Measurements from ENCODE around the gene DOHH.
A peak's percentile ranks its signal among the peaks of the same experiment; 100 is the strongest.

DOHH gene

DNA sequence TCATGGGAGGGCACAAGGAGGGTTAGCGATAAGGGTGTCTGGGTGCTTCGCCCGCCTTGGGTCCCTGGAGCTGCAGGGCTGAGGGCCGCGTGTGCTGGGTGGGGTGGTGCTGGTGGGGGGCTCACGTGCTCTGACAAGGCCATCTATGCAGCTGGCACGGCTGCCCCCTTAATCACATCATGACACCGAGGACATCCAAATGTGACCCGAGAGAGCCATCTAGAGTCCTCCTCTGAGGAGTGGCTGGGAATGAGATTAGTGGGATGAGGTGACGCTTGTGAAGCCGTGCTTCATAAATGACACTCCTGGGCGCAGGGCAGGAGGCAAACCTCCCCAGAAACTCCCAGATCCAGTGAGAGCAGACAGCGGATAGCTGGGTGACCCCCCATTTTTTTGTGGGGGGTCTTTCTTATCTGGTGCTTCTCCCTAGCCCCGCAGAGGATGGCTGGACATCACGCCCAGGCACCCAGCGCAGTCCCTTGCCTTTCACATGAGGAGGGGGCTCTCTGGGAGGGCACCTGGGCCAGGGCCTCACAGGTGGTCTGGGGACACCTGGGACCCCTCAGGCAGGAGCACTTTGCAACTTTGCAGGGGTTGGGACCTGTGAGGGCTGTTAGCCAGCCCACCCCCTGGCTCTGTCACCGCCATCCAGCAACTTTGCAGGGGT lies 12.2 kb upstream of the DOHH start:
- Histone ChIP-seq H2BK5ac (ENCODE audit: low read depth, low read length, poor library complexity) (no peak overlapping the region), H3K4me2 (ENCODE audit: low read length) (no peak overlapping the region), H3K9ac (ENCODE audit: low read length) (no peak overlapping the region), H4K8ac (ENCODE audit: low read depth, low read length) (no peak overlapping the region), H3K23ac (ENCODE audit: low read length) (no peak overlapping the region), H3K18ac (ENCODE audit: low read length) (no peak overlapping the region), H3K4ac (ENCODE audit: low read depth, low read length) (peak overlapping the region; percentile 80), H3K36me3 (ENCODE audit: control insufficient read depth in 1 of 2, insufficient read depth in 2 of 2, low read length in 2 of 2) (peaks cover 62 to 66% of the 10 kb centered on the region in 2 experiments), H2BK120ac (ENCODE audit: insufficient read depth, low read length, poor library complexity) (no peak overlapping the region), H3K14ac (ENCODE audit: low read length) (no peak overlapping the region), H3K4me1 (ENCODE audit: control insufficient read depth in 1 of 2, insufficient read depth in 2 of 2, low read length in 2 of 2) (peaks cover 18 to 30% of the 10 kb centered on the region in 2 experiments), H4K91ac (ENCODE audit: low read depth, low read length) (no peak overlapping the region), H4K12ac (ENCODE audit: low read depth, low read length) (no peak overlapping the region), H2BK12ac (ENCODE audit: low read length) (no peak overlapping the region), H3K9me3 (ENCODE audit: insufficient read depth, low read depth, low read length) (peaks cover 3% of the 10 kb centered on the region), H3K27me3 (ENCODE audit: insufficient read depth, low read length) (no peaks in the 10 kb centered on the region), H3K27ac (ENCODE audit: low read depth, low read length) (no peak overlapping the region), H2AFZ (ENCODE audit: insufficient read depth, low read length, poor library complexity) (no peak overlapping the region), H3K79me2 (ENCODE audit: control insufficient read depth, insufficient read depth, low read length, poor library complexity) (peaks cover 47% of the 10 kb centered on the region), H3K4me3 (ENCODE audit: low read depth, low read length) (no peak overlapping the region), H2AK5ac (ENCODE audit: low read length) (no peak overlapping the region), H3K79me1 (ENCODE audit: low read length) (peaks cover 10% of the 10 kb centered on the region)
- WGBS (ENCODE audit: extremely low coverage, insufficient coverage, insufficient read length): no CpG with 5 or more reads among the region's 17 CpGs
- DNase-seq: no peak

DNA sequence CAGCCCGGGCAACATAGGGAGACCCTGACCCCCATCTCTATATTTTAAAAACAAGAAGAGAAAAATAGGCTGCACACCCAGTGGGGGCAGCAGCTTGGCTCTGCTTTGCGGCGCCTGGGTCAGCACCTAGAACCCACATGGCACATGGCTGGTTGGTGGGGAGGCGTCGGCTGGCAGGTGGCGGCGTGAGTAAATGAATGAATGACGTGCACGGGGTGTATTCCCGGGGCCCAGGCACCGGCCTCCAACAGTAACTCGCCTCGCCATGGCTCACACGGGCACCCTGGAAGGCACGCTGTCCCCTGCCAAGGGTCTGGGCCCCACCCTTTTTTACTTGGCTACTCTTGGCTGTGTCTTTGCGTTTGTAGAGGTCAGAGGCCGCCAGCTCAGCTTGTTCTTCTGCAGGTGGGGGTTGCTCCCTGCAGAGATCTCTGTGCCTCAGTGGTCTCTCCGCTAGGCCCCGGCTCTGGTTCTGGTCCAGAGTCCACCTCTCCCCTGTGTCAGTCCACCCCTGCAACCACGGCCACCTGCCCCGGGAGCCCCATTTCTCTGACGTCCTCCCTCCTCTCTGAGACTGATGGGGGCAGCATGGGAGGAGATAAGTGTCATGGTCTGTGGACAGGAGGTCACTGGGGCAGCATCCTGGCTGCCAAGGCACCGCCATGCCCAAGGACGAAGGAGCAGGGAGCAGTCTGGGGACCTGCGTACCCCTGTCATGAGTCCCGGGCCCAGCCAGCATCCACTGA lies 11.2 kb upstream of the DOHH start:
- no peaks in the 10 kb centered on the region for H3K27me3 ChIP-seq (ENCODE audit: insufficient read depth, low read length)
- DNase-seq: no peak

DNA sequence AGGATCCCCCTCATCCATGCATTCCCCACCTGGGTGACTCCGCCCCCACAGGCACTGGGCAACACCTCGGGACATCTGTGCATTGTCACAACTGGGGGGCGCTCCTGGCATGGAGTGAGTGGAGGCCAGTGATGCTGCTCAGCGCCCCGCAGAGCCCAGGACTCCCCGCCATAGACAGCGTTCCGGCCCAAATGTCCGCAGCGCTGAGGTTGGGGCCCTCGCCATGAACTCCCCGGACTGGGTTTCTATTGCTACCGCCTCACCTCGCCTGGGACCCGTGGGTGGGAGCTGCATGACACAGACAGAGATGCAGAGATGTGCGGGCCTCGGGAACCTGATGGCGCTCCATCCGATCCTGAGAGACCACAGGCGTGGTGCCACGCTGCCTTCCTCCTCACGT lies 10.3 kb upstream of the DOHH start:
- H3K4me1 ChIP-seq (ENCODE audit: control insufficient read depth in 1 of 2, insufficient read depth in 2 of 2, low read length in 2 of 2): peaks cover 23 to 32% of the 10 kb centered on the region in 2 experiments
- no peak overlapping the region for H3K23ac ChIP-seq (ENCODE audit: low read length)
- H3K14ac ChIP-seq (ENCODE audit: low read length): no peak overlapping the region
- peaks cover 53 to 57% of the 10 kb centered on the region in 2 experiments for H3K36me3 ChIP-seq (ENCODE audit: control insufficient read depth in 1 of 2, insufficient read depth in 2 of 2, low read length in 2 of 2)
- peak overlapping the region; percentile 90 for H3K4ac ChIP-seq (ENCODE audit: low read depth, low read length)
- no peak overlapping the region for H3K9ac ChIP-seq (ENCODE audit: low read length)
- no peak for DNase-seq
- no peak overlapping the region for H4K8ac ChIP-seq (ENCODE audit: low read depth, low read length)
- no CpG with 5 or more reads among the region's 22 CpGs for WGBS (ENCODE audit: extremely low coverage, insufficient coverage, insufficient read length)
- no peak overlapping the region for H3K27ac ChIP-seq (ENCODE audit: low read depth, low read length)
- no peak overlapping the region for H3K18ac ChIP-seq (ENCODE audit: low read length)
- H3K4me2 ChIP-seq (ENCODE audit: low read length): no peak overlapping the region
- H2BK12ac ChIP-seq (ENCODE audit: low read length): no peak overlapping the region
- H2AK5ac ChIP-seq (ENCODE audit: low read length): no peak overlapping the region
- H2BK120ac ChIP-seq (ENCODE audit: insufficient read depth, low read length, poor library complexity): no peak overlapping the region
- peaks cover 24% of the 10 kb centered on the region for H3K79me1 ChIP-seq (ENCODE audit: low read length)
- H4K12ac ChIP-seq (ENCODE audit: low read depth, low read length): no peak overlapping the region
- H2BK5ac ChIP-seq (ENCODE audit: low read depth, low read length, poor library complexity): no peak overlapping the region
- H3K27me3 ChIP-seq (ENCODE audit: insufficient read depth, low read length): no peaks in the 10 kb centered on the region
- peaks cover 54% of the 10 kb centered on the region for H3K79me2 ChIP-seq (ENCODE audit: control insufficient read depth, insufficient read depth, low read length, poor library complexity)
- H3K9me3 ChIP-seq (ENCODE audit: insufficient read depth, low read depth, low read length): no peaks in the 10 kb centered on the region
- H3K4me3 ChIP-seq (ENCODE audit: low read depth, low read length): no peak overlapping the region
- no peak overlapping the region for H2AFZ ChIP-seq (ENCODE audit: insufficient read depth, low read length, poor library complexity)
- no peak overlapping the region for H4K91ac ChIP-seq (ENCODE audit: low read depth, low read length)

More for the DNA sequence above, 11.2 kb upstream of the DOHH start:
- Histone ChIP-seq H2BK5ac (ENCODE audit: low read depth, low read length, poor library complexity) (no peak overlapping the region), H2BK120ac (ENCODE audit: insufficient read depth, low read length, poor library complexity) (no peak overlapping the region), H4K12ac (ENCODE audit: low read depth, low read length) (no peak overlapping the region), H3K4me3 (ENCODE audit: low read depth, low read length) (no peak overlapping the region), H4K8ac (ENCODE audit: low read depth, low read length) (no peak overlapping the region), H3K27ac (ENCODE audit: low read depth, low read length) (no peak overlapping the region), H3K4ac (ENCODE audit: low read depth, low read length) (peak overlapping the region; percentile 80), H3K18ac (ENCODE audit: low read length) (peak overlapping the region; percentile 38), H3K14ac (ENCODE audit: low read length) (no peak overlapping the region), H2BK12ac (ENCODE audit: low read length) (no peak overlapping the region), H2AFZ (ENCODE audit: insufficient read depth, low read length, poor library complexity) (no peak overlapping the region), H3K4me2 (ENCODE audit: low read length) (no peak overlapping the region), H3K23ac (ENCODE audit: low read length) (no peak overlapping the region), H2AK5ac (ENCODE audit: low read length) (no peak overlapping the region), H3K36me3 (ENCODE audit: control insufficient read depth in 1 of 2, insufficient read depth in 2 of 2, low read length in 2 of 2) (peaks cover 59 to 64% of the 10 kb centered on the region in 2 experiments), H4K91ac (ENCODE audit: low read depth, low read length) (no peak overlapping the region), H3K4me1 (ENCODE audit: control insufficient read depth in 1 of 2, insufficient read depth in 2 of 2, low read length in 2 of 2) (peaks cover 23 to 32% of the 10 kb centered on the region in 2 experiments), H3K9ac (ENCODE audit: low read length) (no peak overlapping the region), H3K9me3 (ENCODE audit: insufficient read depth, low read depth, low read length) (peaks cover 2% of the 10 kb centered on the region), H3K79me2 (ENCODE audit: control insufficient read depth, insufficient read depth, low read length, poor library complexity) (peaks cover 54% of the 10 kb centered on the region), H3K79me1 (ENCODE audit: low read length) (peaks cover 18% of the 10 kb centered on the region)
- WGBS (ENCODE audit: extremely low coverage, insufficient coverage, insufficient read length): no CpG with 5 or more reads among the region's 26 CpGs

DNA sequence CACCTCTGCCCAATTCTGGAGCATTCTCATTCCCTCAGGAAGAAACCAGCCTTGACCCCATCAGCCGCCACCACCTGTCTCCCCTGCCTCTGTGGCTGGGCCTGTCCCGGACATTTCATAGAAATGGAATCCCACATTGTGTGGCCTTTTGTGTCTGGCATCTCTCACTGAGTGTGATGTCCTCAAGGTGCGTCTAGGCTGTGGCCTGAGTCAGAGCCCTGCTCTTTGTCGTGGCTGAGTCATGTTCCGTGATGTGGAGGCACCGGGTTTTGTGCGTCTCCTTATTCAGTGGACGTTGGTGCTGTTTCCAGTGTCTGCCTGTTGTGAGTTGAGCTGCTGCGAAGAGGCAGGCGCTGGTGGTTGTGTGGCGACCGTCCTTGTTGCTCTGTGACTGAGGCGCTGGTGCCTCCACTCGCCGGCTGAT lies 9.1 kb upstream of the DOHH start:
- no peak overlapping the region for H3K23ac ChIP-seq (ENCODE audit: low read length)
- DNase-seq: peak; percentile 91 to 92
- no peaks in the 10 kb centered on the region for H3K9me3 ChIP-seq (ENCODE audit: insufficient read depth, low read depth, low read length)
- H3K27ac ChIP-seq (ENCODE audit: low read depth, low read length): peak overlapping the region; percentile 75
- H2AK5ac ChIP-seq (ENCODE audit: low read length): no peak overlapping the region
- H4K91ac ChIP-seq (ENCODE audit: low read depth, low read length): no peak overlapping the region
- H2BK5ac ChIP-seq (ENCODE audit: low read depth, low read length, poor library complexity): peak overlapping the region; percentile 14
- no peak overlapping the region for H2AFZ ChIP-seq (ENCODE audit: insufficient read depth, low read length, poor library complexity)
- peak overlapping the region; percentile 90 for H3K4ac ChIP-seq (ENCODE audit: low read depth, low read length)
- no peak overlapping the region for H3K9ac ChIP-seq (ENCODE audit: low read length)
- no peak overlapping the region for H3K4me3 ChIP-seq (ENCODE audit: low read depth, low read length)
- no peak overlapping the region for H2BK120ac ChIP-seq (ENCODE audit: insufficient read depth, low read length, poor library complexity)
- no peak overlapping the region for H3K4me2 ChIP-seq (ENCODE audit: low read length)
- peaks cover 28% of the 10 kb centered on the region for H3K79me1 ChIP-seq (ENCODE audit: low read length)
- peak overlapping the region; percentile 76 for H3K18ac ChIP-seq (ENCODE audit: low read length)
- H2BK12ac ChIP-seq (ENCODE audit: low read length): no peak overlapping the region
- H3K27me3 ChIP-seq (ENCODE audit: insufficient read depth, low read length): no peaks in the 10 kb centered on the region
- peaks cover 57% of the 10 kb centered on the region for H3K79me2 ChIP-seq (ENCODE audit: control insufficient read depth, insufficient read depth, low read length, poor library complexity)
- H3K4me1 ChIP-seq (ENCODE audit: control insufficient read depth in 1 of 2, insufficient read depth in 2 of 2, low read length in 2 of 2): peaks cover 23 to 32% of the 10 kb centered on the region in 2 experiments
- no peak overlapping the region for H4K8ac ChIP-seq (ENCODE audit: low read depth, low read length)
- H3K14ac ChIP-seq (ENCODE audit: low read length): peak overlapping the region; percentile 36
- H4K12ac ChIP-seq (ENCODE audit: low read depth, low read length): no peak overlapping the region
- H3K36me3 ChIP-seq (ENCODE audit: control insufficient read depth in 1 of 2, insufficient read depth in 2 of 2, low read length in 2 of 2): peaks cover 49 to 51% of the 10 kb centered on the region in 2 experiments
- WGBS (ENCODE audit: extremely low coverage, insufficient coverage, insufficient read length): no CpG with 5 or more reads among the region's 15 CpGs
